ENCODE data around the gene MAGOH.

Gene MAGOH

GRCh38 chr1:53183095-53183990 lies 55.0 kb downstream of the MAGOH start:
- no peak for FAIRE-seq

- no peak for FAIRE-seq
Measured at GRCh38 chr1:53182716-53183094, 55.6 kb downstream of the MAGOH start.

- peak; percentile 84 for FAIRE-seq
Measured at GRCh38 chr1:53182111-53182593, 56.2 kb downstream of the MAGOH start.

GRCh38 chr1:53180951-53181350 lies 57.4 kb downstream of the MAGOH start:
- no peak for FAIRE-seq

GRCh38 chr1:53180226-53180625 lies 58.1 kb downstream of the MAGOH start:
- no peak for FAIRE-seq

Measured in islet of Langerhans (tissue), 1 donor.